GM04504 (cell line): Measurements from ENCODE around the gene TREH.
"Not testable (repeated sequence)": the region's sequence is repeated elsewhere in the genome, so short reads cannot be mapped to it uniquely, and the experiment has no call there.

Experiments used
- DNase-seq: peaks from one replicate; pipeline ENCODE4 v3.0.0-alpha.2; 2012; ENCODE audit warnings: low read depth

TREH gene

DNA sequence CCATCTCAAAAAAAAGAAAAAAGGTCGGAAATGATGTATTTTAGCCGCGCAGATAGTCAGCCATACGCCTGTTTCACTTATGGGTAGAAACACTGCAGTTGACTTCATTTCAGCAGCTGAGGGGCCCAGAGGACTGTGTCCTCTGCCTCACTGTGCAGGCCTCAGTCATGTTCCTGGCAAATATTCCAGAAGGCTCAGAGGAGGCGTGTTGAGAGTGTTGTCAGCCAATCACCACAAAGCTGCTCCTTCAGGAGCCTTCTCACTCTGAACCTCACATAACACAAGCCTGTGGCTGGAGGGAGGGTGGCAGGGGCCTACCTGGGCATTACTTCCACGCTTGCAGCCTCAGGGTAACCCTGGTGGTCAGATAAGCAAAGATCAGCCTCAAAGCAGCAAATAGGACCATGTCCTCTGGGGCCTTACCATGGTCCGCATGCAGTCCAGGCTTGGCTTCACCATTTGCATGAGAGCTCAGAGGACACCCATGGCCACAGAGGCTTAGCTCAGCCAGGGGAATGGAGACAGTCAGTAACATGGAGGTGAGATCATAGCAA lies 17.3 kb upstream of the TREH start:
- DNase-seq, result no peak

DNA sequence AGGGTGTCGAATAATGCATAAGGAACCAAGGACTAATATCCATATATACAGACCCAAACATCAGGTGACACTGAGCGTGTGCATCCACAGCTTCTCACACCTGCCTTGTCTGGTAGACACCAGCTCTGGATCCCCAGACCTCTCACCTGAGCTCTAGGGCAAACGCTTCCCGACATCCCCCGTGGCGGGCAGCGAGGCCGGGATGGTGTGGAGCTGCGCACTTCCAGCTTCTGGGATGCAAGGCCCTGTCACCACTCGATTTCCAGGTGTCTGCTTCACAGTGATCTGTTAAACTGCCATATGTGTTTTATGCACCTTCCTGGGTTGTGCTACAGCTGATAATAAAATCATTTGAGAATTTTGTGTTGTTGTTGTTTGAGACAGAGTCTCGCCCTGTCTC lies 15.3 kb upstream of the TREH start:
- DNase-seq, result no peak

DNA sequence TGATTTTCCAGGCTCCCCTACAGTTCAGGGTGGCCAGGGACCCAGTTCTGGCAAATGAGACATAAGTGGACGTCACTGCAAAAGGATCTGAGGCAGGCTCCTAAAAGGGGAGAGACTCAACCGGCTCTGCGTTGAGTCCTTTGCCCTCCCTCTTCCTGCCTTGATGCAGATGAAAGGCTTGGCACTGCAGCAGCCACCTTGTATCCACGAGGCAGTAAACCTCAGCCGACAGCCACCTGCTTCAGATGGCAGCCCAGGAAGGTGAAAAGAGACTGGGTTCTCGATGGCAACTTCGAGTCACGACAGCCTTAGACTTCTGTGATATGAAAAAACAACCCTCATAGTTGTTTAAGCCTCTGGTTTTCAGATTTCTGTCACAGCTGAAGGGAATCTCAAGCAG lies 14.7 kb upstream of the TREH start:
- no peak for DNase-seq

DNA sequence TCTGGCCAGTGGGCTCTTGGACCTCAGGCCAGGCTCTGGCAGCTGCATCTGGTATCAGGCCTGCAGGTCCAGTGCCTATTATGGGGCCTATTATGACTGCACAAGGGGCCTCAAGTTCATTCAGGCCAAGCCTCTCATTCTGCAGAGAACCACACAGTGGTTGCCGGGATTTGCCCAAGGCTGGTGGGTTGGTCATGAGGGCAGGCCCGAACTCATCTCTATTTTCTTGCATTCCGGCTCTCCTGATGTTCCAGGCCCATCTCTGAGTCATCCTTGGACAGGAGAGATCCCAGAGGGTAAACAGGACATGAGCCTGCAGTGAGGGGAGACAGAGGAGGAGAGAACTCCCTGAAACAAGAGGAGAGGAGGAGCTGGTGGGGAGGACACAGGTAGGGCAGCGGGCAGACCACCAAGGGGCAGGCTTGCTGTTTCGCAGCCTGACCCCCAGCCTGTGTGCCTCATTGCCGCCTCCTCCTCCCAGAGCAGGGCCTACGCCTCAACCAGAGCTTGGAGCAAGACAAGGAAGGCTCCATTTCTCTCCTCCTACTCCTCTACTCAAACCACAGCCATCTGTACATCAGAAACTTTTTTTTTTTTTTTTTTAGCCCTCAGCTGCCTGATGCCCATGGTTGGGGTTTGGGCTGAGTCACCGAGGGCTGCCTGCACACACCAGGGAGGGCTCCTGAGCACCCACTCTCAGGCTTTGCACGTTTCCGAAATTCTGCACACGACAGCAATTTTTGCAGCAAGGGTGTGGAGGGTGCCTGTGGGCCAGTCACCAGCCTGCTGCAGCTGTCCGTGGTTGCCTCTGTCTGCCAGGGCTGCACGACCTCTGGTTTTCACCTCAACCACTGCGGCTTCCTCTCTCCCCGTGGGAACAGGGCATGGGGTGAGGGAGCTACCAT lies 12.7 kb upstream of the TREH start:
- no peak for DNase-seq

DNA sequence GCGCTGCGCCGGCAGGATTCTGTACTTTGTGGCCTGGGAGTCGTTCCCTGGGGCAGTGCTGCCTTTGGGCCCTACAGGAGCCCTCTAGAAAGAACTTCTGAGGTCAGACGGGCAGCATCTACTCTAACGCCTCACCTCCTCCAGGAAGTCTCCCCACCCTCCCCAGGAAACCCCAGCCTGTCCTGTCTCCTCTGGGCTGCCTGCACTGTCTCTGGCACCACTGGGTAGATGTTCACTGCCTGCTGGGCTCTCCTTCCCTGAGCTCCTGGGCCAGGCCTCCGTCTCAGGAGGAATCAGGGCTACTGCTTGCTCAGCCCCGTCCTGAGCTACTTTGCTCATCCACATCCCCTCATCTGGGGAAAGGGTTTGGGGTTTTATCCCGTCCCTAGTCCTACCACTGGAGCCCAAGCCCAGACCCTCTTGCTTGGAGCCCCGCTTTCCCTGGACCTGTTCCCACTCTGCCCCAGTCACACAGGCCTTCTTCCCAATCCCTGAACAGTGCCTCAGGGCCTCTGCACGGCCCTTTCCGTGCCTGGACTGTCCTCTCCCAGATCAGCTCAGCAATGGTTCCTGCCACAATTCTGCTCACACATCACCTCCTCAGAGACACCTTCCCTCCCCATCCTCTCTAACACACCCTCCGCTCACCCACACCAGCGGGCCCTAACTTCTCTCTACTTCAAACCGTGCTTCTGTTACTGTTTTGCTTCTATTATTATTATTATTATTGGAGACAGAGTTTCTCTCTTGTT lies 11.3 kb upstream of the TREH start:
- DNase-seq, result no peak

DNA sequence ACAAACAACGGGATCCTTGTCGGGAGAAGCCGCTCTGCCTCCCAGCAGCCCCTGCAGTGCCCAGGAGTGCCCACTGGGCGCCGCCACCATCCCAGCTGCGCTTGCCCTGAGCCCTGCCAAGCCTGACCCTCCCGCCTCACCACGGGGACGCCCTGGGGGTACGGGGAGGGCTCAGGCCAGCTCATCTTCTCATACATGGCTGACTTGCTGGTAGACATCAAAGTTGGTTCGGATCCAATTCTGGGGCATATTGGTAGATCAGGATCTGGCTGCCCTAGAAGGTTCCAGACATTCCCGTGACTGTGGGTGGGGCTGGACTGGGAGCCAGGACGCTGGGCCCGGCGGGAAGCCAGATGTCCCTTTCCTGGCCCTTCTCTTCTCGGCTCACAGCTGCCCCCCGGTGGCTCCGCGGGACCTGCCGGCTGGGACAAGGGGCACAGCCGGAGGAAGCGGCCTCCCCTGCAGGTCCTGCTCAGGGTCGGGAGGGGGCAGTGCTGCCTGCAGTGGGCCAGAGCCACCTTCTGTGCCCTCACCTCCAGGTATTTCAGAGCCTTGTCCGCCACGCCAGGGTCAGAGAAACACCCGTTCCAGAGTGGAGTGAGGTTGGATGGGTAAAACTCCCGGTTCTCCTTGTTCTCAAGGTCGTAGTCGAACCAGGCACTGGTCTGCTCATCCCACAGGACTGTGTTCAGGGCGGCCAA lies 10.6 kb upstream of the TREH start:
- peak; percentile 92 for DNase-seq

DNA sequence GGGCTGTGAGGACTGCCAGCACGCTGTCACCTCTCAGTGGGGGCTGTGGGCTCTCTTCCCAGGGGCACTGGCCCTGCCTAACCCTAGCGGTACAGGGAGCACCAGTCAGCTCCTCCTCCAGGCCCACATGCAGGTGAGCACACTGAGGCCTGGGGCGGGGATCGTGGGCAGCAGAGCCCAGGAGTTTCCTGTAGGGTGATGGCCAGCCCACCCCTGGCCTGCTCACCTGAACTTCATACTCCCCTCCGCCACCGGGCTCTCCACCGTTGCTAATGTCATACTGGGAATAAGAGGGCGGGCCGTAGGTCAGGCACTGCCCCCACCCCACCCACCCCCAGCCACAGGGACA lies 10.0 kb upstream of the TREH start:
- DNase-seq, result no peak

DNA sequence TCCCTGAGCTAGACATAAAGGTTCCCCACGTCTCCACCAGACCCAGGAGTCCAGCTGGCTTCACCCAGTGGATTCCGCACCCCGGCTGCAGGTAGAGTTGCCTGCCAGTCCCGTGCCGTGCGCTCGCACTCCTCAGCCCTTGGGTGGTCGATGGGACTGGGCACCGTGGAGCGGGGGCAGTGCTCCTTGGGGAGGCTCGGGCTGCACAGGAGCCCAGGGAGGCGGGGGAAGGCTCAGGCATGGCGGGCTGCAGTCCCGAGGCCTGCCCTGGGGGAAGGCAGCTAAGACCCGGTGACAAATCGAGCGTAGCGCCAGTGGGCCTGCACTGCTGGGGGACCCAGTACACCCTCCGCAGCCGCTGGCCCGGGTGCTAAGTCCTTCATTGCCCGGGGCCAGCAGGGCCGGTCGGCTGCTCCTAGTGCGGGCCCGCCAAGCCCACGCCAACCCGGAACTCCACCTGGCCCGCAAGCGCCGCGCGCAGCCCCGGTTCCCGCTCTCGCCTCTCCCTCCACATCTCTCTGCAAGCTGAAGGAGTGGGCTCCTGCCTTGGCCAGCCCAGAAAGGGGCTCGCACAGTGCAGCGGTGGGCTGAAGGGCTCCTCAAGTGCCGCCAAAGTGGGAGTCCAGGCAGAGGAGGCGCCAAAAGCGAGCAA lies 9.5 kb upstream of the TREH start:
- DNase-seq, result no peak

DNA sequence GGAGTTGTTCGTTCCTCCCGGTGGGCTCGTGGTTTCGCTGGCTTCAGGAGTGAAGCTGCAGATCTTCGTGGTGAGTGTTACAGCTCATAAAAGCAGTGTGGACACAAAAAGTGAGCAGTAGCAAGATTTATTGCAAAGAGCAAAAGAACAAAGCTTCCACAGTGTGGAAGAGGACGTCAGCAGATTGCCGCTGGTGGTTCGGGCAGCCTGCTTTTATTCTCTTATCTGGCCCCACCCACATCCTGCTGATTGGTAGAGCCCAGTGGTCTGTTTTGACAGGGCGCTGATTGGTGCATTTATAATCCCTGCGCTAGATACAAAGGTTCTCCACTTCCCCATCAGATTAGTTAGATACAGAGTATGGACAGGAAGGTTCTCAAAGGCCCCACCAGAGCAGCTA lies 8.9 kb upstream of the TREH start:
- not testable (repeated sequence) for DNase-seq

DNA sequence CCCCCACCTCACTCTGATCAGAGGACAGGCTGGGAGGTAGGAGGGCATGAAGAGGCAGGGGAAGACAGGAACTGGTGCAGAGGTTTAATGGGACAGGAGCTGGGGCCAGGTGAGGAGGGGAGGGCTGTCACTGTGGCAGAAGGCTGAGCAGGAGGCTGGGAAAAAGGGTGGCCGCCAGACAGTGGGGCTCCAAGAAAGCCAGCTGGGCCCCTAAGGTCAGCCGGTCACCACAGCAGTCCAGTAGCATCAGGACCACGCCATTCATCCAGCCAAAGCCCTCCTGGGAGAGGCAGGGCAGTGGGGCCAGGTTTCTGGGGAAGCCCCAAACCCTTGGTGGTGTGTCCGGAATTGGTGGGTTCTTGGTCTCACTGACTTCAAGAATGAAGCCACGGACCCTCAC lies 8.5 kb upstream of the TREH start:
- no peak for DNase-seq

DNA sequence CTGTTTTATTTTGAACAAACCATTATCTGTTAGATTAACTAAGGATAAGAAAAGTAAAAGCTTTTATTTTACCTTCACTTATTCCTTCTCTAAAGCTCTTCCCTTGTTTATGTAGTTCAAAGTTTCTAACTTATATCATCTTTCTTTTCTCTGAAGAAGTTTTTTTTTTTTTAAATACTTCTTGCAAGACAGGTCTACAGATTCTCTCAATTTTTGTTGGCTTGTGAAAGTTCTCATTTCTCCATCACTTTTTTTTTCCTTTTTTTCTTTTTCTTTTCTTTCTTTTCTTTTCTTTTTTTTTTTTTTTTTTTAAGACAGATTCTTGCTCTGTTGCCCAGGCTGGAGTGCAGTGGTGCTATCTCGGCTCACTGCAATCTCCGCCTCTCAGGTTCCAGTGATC lies 4.7 kb upstream of the TREH start:
- DNase-seq, result no peak

DNA sequence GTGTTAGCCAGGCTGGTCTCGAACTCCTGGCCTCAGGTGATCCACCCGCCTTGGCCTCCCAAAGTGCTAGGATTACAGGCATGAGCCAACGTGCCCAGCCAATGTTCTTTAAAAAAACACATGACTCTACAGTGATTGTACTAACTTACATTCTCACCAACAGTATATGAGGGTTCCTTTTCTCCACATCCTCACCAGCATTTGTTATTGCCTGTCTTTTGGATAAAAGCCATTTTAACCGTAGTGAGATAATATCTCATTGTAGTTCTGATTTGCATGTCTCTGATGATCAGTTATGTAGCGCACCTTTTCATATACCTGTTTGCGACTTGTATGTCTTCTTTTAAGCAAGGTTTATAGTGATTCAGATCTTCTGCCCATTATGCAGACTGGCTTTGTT lies 3.5 kb upstream of the TREH start:
- not testable (repeated sequence) for DNase-seq

DNA sequence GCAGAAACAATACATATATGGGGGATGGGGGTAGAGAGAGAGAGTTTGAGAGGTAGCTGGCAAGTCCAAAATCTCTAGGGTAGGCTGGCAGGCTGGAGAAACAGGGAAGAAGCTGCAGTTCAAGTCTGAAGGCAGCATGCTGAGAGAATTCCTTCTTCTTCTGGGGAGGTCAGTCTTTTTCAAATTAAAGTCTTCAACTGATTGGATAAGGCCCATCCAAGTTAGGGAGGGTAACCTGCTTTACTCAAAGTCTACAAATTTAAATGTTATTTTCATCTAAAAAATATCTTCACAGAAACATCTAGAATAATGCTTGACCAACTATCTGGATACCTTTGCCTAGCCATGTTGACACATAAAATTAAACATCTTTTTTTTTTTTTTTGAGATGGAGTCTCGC lies 2.9 kb upstream of the TREH start:
- DNase-seq, result no peak

DNA sequence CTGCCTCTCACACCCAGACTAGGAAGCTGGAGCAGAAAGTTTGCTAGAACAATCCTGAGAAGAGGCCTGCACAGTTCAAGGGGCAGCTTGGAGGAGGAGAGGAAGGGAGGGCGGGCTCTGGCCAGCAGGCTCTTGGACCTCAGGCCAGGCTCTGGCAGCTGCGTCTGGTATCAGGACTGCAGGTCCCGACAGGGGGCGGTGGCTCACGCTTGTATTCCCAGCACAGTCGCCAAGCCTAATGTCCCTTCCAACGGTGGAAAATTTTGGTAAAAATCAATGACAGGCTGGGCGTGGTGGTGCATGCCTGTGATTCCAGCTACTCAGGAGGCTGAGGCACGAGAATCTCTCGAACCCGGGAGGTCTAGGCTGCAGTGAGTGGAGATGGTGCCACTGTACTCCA lies 542 bp downstream of the TREH start:
- not testable (repeated sequence) for DNase-seq

DNA sequence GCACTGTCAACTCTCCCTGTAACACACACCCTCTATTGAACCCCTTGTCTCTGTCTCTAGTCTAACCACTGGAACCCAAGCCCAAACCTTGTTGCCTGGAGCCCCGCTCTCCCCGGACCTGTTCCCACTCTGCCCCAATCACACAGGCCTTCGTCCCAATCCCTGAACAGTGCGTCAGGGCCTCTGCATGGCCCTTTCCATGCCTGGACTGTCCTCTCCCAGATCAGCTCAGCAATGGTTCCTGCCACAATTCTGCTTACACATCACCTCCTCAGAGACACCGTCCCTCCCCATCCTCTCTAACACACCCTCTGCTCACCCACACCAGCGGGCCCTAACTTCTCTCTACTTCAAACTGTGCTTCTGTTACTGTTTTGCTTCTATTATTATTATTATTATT lies 1.5 kb downstream of the TREH start:
- DNase-seq, result no peak

DNA sequence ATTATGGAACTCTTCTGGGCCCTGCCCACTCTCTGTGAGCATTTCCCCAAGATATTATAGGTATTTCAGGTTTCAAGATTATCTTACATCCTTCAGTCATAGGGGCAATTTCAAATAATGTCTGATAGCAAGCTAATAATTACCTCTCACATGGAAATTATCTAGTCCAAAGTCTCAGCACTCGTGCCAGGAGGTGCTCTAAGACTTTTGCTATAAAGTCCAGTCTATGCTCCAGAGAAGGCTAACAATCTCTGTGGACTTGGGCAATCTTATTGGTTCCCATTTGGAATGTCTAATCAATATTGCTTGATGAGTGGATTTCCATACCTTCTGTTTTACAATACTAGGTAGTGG lies 5.4 kb downstream of the TREH start:
- no peak for DNase-seq

DNA sequence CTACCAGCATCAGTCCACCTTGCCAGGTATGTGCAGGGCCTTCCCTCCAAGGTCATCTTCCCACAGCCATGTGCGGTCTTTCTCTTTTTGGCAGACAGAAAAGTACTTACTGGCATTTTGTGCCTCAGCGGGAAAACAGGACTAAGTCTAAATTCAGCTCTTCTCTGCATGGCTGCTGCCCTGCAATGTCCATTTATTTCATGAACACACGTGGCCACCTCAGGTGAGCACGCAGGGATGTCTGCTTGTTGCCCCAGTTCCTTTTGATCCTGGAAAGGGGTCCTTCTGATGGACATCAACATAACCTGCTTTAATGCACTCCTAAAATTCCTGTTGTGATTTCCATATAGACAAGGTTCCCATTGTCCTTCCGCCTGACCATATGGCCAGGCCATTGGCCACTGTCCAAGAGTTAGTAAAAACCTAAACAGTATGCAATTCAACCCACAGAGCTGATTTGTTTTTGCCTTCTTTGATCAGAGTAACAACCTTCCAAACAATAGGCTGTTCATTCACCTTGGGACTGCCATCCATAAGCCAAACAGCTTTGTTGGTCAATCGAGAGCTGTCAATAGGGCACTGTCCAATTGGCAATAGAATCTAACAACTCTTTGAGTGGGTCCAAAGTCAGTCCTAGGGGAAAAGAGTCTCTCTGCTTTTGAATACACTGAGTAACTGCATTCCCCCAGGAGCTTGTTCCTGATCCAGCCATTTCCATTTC lies 5.9 kb downstream of the TREH start:
- DNase-seq, result no peak

DNA sequence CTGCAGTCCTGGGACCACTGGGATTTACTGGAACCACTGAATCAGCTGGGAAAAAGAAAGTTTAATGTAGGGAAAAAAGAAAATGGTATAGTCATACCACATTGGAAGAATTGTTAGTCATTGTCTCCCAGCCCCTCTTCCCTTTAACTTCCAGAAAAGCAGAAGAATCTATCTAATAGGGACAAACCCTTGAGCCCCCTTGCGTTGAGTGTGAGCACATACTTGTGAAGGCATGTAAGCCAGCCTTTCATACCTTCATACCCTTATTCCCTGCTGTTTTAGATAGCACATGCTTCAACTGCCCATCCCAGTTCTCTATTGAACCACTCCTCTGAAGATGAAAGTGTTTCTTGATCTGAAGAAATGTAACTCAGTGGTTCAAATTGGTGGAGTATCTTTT lies 6.6 kb downstream of the TREH start:
- DNase-seq, result no peak

DNA sequence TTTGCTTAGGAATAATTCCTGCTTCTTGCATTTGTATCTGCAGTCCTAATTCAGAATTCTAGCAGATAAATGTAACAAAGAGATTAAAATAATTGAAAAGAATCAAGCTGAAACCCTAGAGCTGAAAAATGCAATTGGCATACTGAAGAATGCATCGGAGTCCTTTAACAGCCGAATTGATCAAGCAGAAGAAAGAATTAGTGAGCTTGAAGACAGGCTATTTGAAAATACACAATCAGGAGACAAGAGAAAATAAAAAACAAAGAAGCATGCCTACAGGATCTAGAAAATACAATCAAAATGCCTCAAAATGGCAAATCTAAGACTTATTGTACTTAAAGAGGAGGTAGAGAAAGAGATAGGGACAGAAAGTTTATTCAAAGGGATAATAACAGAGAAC lies 8.2 kb downstream of the TREH start:
- no peak for DNase-seq

DNA sequence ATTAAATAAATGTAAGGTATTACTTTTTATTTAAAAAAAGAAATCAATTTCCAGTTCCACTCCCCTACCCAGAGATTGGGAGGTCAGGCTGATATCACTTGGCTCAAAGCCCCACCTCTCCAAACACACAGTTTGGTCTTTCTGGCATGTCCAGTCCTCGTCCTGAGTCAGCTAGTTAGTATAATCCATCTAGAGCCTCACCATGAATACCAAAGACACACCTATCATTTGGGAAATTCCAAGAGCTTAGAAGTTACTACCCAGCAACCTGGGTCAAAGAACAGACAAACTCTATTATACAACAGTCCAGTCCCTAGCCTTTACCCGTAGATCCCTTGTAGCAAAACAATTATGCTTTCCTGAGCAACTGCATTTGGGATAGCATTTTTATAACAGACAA lies 9.4 kb downstream of the TREH start:
- DNase-seq, result no peak

DNA sequence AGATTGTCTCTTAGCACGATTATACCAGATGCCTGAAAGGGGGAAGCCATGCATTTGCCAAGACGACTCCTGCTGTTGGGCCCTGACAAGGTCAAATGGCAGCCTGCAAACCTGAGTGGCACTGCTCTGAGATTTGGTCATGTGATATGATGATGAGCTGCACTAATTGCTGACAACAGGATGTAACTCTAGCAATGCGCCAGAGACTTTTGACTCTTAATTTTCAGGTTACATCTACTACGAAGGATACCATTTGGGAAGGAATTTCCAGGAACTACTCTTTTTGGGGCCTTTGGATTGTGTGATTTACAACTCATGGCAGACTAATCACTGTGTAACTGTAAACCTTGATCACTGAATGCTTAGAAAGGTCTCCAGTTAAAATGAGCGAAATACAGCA lies 13.1 kb downstream of the TREH start:
- no peak for DNase-seq

DNA sequence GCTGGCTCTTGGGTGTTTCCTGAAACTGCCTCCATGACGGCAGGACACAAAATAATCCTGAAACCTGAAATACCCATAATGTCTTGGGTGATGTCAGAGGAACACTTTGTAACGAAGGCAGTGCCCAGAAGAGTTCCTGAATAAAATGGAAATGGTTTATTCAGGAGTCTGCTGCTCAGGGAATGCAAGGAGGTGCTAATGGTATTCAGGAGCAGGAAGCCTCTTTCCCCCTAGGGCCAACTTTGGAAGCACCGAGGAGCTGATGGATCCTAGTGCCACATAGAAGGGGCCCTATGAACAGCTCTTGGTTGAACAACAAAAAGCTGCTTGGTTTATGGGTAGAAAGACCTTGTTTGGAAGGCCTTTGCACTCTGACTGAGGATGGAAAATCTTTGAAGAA lies 15.5 kb downstream of the TREH start:
- no peak for DNase-seq
